HG03159 (cell line): ENCODE measurements around the gene THTPA.

ENCODE experiments used
- ATAC-seq: cut with Tn5 transposase; IDR thresholded peaks from one replicate; pipeline ENCODE4 v1.9.1; 2021; ENCODE audit warnings: mild to moderate bottlenecking, moderate library complexity; ENCODE audit not compliant: unreplicated experiment

Gene THTPA

GRCh38 chr14:23555882-23556699, at the start of gene THTPA:
Gene THTPA (plus strand): TSS chr14:23556271. CDS start chr14:23556758, 487 bp downstream.
- ATAC-seq = peak; percentile 77

GRCh38 chr14:23512156-23512555, 43.9 kb upstream of the THTPA start:
- no peak for ATAC-seq

GRCh38 chr14:23513005-23513817, 42.9 kb upstream of the THTPA start:
- ATAC-seq = no peak

GRCh38 chr14:23513818-23514643, 42.0 kb upstream of the THTPA start:
- no peak for ATAC-seq

- no peak for ATAC-seq
These were observed 41.5 kb upstream of the THTPA start for GRCh38 chr14:23514644-23514957.

GRCh38 chr14:23517650-23518326, 38.3 kb upstream of the THTPA start:
- ATAC-seq = no peak

GRCh38 chr14:23518709-23519108, 37.4 kb upstream of the THTPA start:
- ATAC-seq = no peak

GRCh38 chr14:23520899-23521533, 35.1 kb upstream of the THTPA start:
- ATAC-seq = no peak

GRCh38 chr14:23521785-23522640, 34.1 kb upstream of the THTPA start:
- ATAC-seq = no peak

- ATAC-seq = no peak
These were observed 33.4 kb upstream of the THTPA start for GRCh38 chr14:23522643-23523198.

GRCh38 chr14:23523229-23524016, 32.6 kb upstream of the THTPA start:
- no peak for ATAC-seq

- no peak for ATAC-seq
These were observed 31.1 kb upstream of the THTPA start for GRCh38 chr14:23524954-23525353.

GRCh38 chr14:23525611-23526010, 30.5 kb upstream of the THTPA start:
- no peak for ATAC-seq

- ATAC-seq = no peak
These were observed 27.5 kb upstream of the THTPA start for GRCh38 chr14:23528555-23528954.

- ATAC-seq = no peak
These were observed 27.1 kb upstream of the THTPA start for GRCh38 chr14:23529016-23529415.

GRCh38 chr14:23530375-23531055, 25.6 kb upstream of the THTPA start:
- no peak for ATAC-seq

GRCh38 chr14:23531391-23531790, 24.7 kb upstream of the THTPA start:
- no peak for ATAC-seq

- ATAC-seq = no peak
These were observed 23.4 kb upstream of the THTPA start for GRCh38 chr14:23532658-23533057.
